H7 (cell line): ENCODE results near the gene NR2E3. TPM values are rescaled to one million over a fixed set of nuclear protein-coding genes. Genes with fewer than 3 reads are reported as not detected.

Source experiments
- DNase-seq: peaks from one replicate; pipeline ENCODE4 v3.0.0; 2012
- H3K27me3 ChIP-seq: 2 replicates; pipeline ENCODE4 v1.6.0; 2011; ENCODE audit warnings: mild to moderate bottlenecking, low read length; ENCODE audit not compliant: control insufficient read depth, insufficient read depth
- H3K36me3 ChIP-seq: replicated peaks from 2 replicates; pipeline ENCODE4 v1.5.1; 2011; ENCODE audit warnings: low read length; ENCODE audit not compliant: control insufficient read depth, insufficient read depth
- H3K4me3 ChIP-seq: 2 replicates; pipeline ENCODE4 v1.5.1; 2011; ENCODE audit warnings: low read depth, mild to moderate bottlenecking, control low read depth, low read length, moderate library complexity; ENCODE audit not compliant: insufficient read depth
- total RNA-seq: library from RNA; depleted of rRNA; stranded (reverse); fragments of >200 nt; shearing (Covaris generic); gene quantifications from 2 replicates; pipeline ENCODE4 v1.2.3, GENCODE V29; 2014; rRNA removed

NR2E3 gene
- total RNA-seq: 0.14 and 0.33 TPM in 2 replicates

GRCh38 chr15:71810256-71811035 lies at the start of gene NR2E3:
Gene NR2E3 (plus strand): TSS chr15:71810554. CDS start chr15:71810744, 190 bp downstream.
- H3K4me3 ChIP-seq: no peak within 1 kb of the TSS
- no peaks in the 10 kb centered on the region; the same call in 1 of the 2 replicates for H3K27me3 ChIP-seq
- no peak for DNase-seq
- H3K36me3 ChIP-seq: no peaks in the 10 kb centered on the region

DNA sequence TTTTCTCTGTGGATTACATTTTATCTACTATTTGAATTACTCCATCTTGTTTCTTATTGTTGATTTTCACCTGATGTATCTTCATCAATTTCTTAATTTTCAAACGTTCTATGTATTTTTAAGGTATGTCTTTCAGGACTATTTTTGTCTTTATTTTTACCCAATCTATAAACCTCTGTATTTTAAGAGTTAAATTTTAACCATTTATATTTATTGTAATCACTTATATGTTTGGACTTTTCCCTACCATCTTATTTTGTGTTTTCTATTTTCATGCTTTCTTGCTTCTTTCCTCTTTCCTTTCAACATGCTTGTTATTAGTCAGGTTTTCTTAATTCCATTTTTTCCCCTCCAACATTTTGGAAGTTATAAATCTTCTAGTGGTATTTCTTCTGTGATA lies 49.5 kb upstream of the NR2E3 start:
- Histone ChIP-seq H3K36me3 (no peaks in the 10 kb centered on the region), H3K4me3 (no peak overlapping the region), H3K27me3 (no peaks in the 10 kb centered on the region)
- no peak for DNase-seq

GRCh38 chr15:71761649-71762048 lies 48.7 kb upstream of the NR2E3 start:
- Histone ChIP-seq H3K36me3 (no peaks in the 10 kb centered on the region), H3K27me3 (no peaks in the 10 kb centered on the region), H3K4me3 (no peak overlapping the region)
- no peak for DNase-seq

GRCh38 chr15:71768184-71768583 lies 42.2 kb upstream of the NR2E3 start:
- no peak overlapping the region for H3K4me3 ChIP-seq
- no peaks in the 10 kb centered on the region for H3K27me3 ChIP-seq
- no peaks in the 10 kb centered on the region for H3K36me3 ChIP-seq
- no peak for DNase-seq

DNA sequence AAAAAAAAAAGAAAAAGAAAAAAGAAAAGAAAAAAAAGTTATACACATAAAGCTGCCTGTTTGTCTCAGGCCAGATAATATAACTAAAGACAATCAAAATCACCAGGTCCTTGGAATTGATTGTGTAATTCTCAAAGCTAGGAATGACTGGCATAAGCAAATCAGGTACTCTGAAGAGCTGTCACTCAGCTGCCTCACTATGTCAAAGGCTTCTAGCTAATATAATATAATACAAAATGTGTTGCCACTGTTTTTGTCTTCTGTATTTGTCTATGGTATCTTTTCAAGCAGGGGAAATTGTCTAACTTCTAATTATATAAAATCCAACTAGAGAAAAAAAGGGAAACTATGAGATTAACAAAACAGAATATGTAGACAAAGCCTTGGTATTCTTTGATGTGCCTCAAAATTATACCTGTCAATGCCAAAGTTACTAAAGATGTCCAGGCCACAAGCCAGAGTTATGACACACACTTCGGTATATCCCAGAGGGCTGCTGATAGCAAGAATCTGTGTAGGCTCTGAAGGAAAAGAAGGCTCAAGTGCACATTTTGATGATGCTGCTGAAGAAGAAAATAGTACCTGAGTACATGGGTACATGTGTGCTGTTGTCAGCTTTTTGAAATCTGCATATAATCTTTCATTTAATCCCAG lies 37.0 kb upstream of the NR2E3 start:
- no peaks in the 10 kb centered on the region for H3K36me3 ChIP-seq
- no peaks in the 10 kb centered on the region for H3K27me3 ChIP-seq

GRCh38 chr15:71775856-71776255 lies 34.5 kb upstream of the NR2E3 start:
- DNase-seq: no peak
- no peaks in the 10 kb centered on the region for H3K27me3 ChIP-seq
- H3K36me3 ChIP-seq: no peaks in the 10 kb centered on the region
- H3K4me3 ChIP-seq: no peak overlapping the region

More for the DNA sequence above, 37.0 kb upstream of the NR2E3 start:
- no peak overlapping the region for H3K4me3 ChIP-seq
- DNase-seq: no peak

DNA sequence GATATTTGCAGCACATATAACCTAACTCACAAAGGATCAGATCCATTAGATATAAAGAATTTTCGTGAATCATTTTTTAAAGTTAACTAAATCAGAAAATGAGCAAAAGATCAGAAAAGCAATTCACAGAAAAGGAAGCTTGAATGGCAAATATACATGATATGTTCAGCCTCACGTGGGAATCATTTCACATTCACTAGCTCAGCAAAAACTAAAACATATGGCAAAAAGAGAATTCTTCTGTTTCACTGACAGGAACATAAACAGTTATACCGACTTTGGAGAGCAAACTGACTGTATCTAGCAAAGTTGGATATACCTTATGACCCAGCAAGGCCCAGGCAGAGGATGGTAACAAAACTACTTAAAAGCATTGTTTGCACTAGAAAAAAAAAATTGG lies 34.0 kb upstream of the NR2E3 start:
- Histone ChIP-seq H3K27me3 (no peaks in the 10 kb centered on the region), H3K36me3 (no peaks in the 10 kb centered on the region), H3K4me3 (no peak overlapping the region)
- DNase-seq: no peak

DNA sequence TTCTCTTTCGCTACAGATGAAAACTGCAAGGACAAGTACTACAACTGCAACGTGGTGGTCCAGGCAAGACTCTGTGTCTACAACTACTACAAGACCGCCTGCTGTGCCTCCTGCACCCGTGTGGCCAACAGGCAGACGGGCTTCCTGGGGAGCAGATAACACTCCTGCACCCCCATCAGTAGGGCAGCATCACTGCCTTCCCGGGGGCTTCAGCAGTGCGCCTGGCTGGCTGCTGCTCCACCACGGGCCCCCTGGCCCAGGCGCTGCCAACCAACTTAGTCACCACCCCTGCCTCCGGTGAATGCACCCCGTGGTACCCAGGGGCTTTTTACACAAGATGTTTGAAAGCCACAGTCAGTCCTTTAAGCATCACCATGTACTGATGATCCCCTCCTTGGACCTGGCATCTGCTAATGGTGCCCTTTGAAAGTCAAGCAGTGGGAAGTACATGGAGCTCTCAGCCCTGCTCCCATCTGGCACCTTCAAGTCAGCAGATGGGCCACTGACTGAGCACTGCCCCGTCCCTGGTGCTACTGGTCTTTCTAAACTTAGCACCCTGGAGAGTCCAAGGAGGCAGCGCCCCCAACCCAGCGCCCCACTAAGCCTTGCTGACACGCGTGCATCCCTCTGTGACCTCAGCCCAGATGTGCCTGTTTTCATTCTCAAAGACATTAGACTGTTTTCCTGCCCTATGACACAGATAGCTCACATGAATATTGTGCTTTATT lies 33.0 kb upstream of the NR2E3 start:
- Histone ChIP-seq H3K27me3 (no peaks in the 10 kb centered on the region), H3K36me3 (no peaks in the 10 kb centered on the region), H3K4me3 (no peak overlapping the region)
- DNase-seq: no peak

DNA sequence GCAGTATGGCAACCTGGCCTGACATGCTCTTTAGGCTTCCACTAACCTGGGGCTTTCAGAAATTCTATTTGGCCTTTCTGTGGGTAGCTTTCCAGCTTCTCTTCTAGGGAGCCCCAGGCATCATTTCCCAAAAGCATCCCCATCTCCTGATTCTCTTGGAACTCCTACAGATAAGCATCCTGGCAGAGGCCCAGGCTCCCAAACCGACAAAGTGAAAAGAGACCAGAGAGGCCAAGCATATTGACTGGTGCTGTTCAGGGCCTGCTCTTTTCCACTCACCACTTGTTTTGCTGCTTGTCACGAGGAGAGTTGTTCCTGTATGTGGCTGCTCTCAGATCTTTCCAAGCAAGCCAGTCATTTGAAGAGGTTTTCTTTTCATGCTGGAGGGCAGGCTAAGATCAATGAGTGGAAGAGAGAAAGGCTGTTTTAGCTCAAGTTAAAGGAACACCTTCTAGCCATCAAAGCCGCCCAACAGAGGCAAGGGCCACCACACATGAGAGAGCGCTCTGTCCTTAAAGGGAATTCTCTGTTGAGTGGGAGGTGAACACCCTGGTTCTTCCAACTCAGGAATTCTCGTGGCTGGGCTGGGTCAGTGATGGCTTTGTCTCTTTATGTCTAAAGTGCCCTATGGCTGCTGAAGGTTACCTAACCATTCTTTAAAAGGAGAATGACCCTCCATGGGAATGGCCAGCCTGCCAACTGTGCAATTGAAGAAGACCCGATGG lies 31.1 kb upstream of the NR2E3 start:
- DNase-seq: no peak
- Histone ChIP-seq H3K27me3 (no peaks in the 10 kb centered on the region), H3K36me3 (no peaks in the 10 kb centered on the region), H3K4me3 (no peak overlapping the region)

DNA sequence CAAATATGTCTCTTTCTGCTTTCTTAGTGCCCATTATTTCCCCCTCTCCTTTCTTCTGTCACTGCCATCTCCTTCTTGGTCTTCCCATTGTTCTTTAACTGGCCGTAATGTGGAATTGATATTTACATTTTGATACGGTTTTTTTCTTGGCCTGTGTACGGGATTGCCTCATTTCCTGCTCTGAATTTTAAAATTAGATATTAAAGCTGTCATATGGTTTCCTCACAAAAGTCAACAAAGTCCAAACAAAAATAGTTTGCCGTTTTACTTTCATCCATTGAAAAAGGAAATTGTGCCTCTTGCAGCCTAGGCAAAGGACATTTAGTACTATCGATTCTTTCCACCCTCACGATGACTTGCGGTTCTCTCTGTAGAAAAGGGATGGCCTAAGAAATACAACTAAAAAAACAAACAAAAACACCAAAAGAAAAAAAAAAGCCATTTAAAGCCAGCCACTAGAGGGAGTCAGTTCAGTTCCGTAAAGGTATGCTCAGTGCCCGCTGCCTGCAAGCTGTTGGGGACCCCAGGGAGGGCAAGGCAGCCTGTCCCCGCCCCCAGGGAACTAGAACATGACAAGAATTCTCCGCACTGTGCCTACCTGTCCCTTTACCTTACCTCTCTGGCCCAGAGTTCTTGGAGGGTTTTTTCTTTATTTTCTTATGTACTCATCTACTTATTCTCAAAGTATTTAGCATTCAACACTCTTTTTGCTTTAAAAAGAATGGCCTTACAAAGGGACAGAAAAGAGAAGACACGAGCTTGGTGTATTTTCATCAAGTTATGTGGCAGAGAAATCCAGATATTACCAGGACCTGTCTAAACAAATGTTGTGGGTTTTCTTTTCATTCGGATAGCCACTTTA lies 30.0 kb upstream of the NR2E3 start:
- peak; percentile 88 for DNase-seq
- Histone ChIP-seq H3K36me3 (no peaks in the 10 kb centered on the region), H3K27me3 (no peaks in the 10 kb centered on the region), H3K4me3 (no peak overlapping the region)

DNA sequence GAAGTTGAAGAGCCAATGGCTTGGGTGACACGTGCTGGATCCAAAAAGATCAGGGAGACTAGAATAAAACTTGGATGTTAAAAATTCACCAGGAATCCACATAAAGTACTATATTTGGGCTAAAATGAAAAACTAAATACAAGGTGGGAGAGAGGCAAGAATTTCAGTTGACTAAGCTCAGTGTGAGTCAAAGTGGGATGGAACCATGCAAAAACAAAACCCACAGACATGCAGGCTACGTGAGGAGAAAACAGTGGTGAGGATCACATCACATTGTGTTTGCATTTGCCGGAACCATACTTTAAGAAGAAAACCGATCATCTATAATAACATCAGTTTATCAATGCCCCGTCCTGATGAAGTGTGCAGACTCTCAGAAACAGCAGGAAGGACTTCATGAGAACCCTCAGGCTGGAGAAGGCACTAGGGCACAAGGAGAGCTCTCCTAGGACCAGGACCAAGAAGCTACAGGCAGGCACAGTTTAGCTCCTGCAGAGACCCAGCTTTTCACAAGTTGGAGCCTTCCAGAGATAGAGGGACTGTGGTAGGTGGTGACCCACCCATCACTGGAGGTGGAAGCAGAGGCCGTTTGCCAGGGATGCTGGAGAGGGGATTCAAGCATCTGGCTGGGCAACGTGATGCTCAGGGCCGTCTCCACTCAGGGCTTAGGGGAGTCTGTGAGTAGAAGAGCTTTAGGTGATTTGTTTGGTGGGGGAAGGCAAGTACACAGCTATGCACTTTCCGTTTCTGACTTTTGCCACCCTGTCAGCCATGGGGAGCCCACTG lies 29.0 kb upstream of the NR2E3 start:
- DNase-seq: no peak
- Histone ChIP-seq H3K4me3 (no peak overlapping the region), H3K27me3 (no peaks in the 10 kb centered on the region), H3K36me3 (no peaks in the 10 kb centered on the region)

DNA sequence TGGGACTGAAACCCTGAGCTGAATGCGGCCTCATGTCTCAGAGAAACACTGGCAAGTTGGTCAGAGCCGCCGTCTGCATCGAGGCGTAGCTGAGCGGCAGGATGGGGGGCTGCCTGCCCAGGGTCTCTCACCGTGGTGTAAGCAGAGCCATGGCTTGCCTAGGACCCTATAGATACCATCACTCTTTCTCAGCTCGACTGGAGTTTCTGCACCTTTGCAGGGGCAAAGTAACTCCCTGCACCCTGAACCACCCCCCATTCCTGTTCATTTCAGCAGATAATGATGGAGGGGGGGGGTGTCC lies 28.4 kb upstream of the NR2E3 start:
- Histone ChIP-seq H3K27me3 (no peaks in the 10 kb centered on the region), H3K36me3 (no peaks in the 10 kb centered on the region), H3K4me3 (no peak overlapping the region)
- DNase-seq: no peak

DNA sequence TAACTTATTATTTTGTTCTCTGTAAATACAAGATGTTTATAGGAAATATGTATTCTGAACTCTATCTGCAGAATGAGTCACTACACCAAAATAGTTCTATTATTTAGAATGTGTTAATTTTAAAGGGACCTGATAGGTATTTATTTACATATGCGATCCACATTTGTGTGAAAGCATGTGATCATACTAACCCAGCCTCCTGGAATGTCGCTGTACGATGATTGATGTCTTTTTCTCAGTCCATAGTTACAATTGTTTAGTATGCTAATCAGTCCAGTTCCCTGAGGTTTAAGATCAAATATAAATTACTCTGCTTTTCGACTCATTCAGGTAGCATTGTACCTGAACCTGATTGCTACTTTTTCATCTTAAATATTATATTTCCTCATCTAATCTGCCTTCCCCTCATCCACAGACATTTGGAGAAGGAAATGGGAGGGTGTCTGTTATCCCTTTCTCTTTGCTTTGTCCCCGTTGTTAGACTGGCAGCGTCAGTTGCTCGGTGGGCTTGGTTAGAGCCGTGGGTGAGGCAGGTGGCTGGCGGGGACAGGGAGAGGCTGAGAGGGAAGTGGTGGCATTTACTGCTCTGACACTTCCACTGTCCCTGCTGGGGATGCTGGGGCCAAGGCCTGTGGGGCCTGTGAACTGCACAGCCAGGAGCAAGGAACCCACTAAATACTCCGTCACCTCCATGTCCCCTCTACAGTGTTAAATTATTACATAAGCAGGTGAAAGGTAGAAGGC lies 27.8 kb upstream of the NR2E3 start:
- no peak for DNase-seq
- Histone ChIP-seq H3K27me3 (no peaks in the 10 kb centered on the region), H3K36me3 (no peaks in the 10 kb centered on the region), H3K4me3 (no peak overlapping the region)
